ENCODE results near the gene ALKBH1.
A peak's percentile ranks its signal among the peaks of the same experiment; 100 is the strongest.
"Not testable (repeated sequence)": the region's sequence is repeated elsewhere in the genome, so short reads cannot be mapped to it uniquely, and the experiment has no call there.

The ALKBH1 gene

GRCh38 chr14:77707724-77708408 is at the start of gene ALKBH1, which contains the start of gene SLIRP:
Gene ALKBH1 (minus strand): TSS chr14:77708023. CDS start chr14:77708004, 19 bp downstream.
Gene SLIRP (plus strand): TSS chr14:77708103. CDS start chr14:77708112, 9 bp downstream.
- DNase-seq = peak; percentile 61 to 82 (median 69)

- no peak for DNase-seq
Measured at GRCh38 chr14:77752799-77753516, 45.1 kb upstream of the ALKBH1 start.

- DNase-seq = no peak
Measured at GRCh38 chr14:77752266-77752665, 44.4 kb upstream of the ALKBH1 start.

GRCh38 chr14:77747425-77747824 is 39.6 kb upstream of the ALKBH1 start:
- DNase-seq = not testable (repeated sequence)

- no peak for DNase-seq
Measured at GRCh38 chr14:77746064-77746702, 38.4 kb upstream of the ALKBH1 start.

- DNase-seq = no peak
Measured at GRCh38 chr14:77741438-77741837, 33.6 kb upstream of the ALKBH1 start.

- no peak for DNase-seq
Measured at GRCh38 chr14:77738559-77739250, 30.9 kb upstream of the ALKBH1 start.

- DNase-seq = no peak
Measured at GRCh38 chr14:77730976-77731497, 23.2 kb upstream of the ALKBH1 start.

- DNase-seq = no peak
Measured at GRCh38 chr14:77722301-77722700, 14.5 kb upstream of the ALKBH1 start.

- DNase-seq = no peak
Measured at GRCh38 chr14:77721437-77721836, 13.6 kb upstream of the ALKBH1 start.

- DNase-seq = no peak
Measured at GRCh38 chr14:77717608-77718305, 9.9 kb upstream of the ALKBH1 start.

- DNase-seq = no peak
Measured at GRCh38 chr14:77714926-77715325, 7.1 kb upstream of the ALKBH1 start.

GRCh38 chr14:77710364-77710763 is 2.5 kb upstream of the ALKBH1 start:
- no peak for DNase-seq

- no peak for DNase-seq
Measured at GRCh38 chr14:77709412-77709811, 1.6 kb upstream of the ALKBH1 start.

- no peak for DNase-seq
Measured at GRCh38 chr14:77708749-77709148, 926 bp upstream of the ALKBH1 start.

GRCh38 chr14:77707355-77707723 is 484 bp downstream of the ALKBH1 start:
- DNase-seq = no peak

GRCh38 chr14:77691259-77691658 is 16.6 kb downstream of the ALKBH1 start:
- no peak for DNase-seq

- DNase-seq = no peak
Measured at GRCh38 chr14:77682158-77682553, 25.7 kb downstream of the ALKBH1 start.

- DNase-seq = no peak
Measured at GRCh38 chr14:77681196-77682157, 26.3 kb downstream of the ALKBH1 start.

- DNase-seq = no peak
Measured at GRCh38 chr14:77674931-77675330, 32.9 kb downstream of the ALKBH1 start.

- no peak for DNase-seq
Measured at GRCh38 chr14:77673193-77673592, 34.6 kb downstream of the ALKBH1 start.
